Measurements from ENCODE around the gene RAC2.

- TF ChIP-seq USF2 (IDR thresholded peaks at IDR 0.05; ENCODE audit: low read length) = no peak
- TF ChIP-seq MAFK (IDR thresholded peaks at IDR 0.05; ENCODE audit: low read depth, low read length) = no peak
- no peak for TF ChIP-seq NRF1 (IDR thresholded peaks at IDR 0.05; ENCODE audit: low read depth, low read length)
- no peak for TF ChIP-seq EZH2 (IDR thresholded peaks at IDR 0.05; ENCODE audit: low read depth, low read length, severe bottlenecking)
- no peak for TF ChIP-seq MAX (IDR thresholded peaks at IDR 0.05)
- TF ChIP-seq JUND (IDR thresholded peaks at IDR 0.05; ENCODE audit: low read length) = no peak
- TF ChIP-seq JUN (IDR thresholded peaks at IDR 0.05; ENCODE audit: low read depth, low read length) = no peak
- TF ChIP-seq CTCF (IDR thresholded peaks at IDR 0.05; ENCODE audit: control extremely low read depth in 1 of 3, insufficient read depth in 1 of 3, low read depth in 1 of 3, low read length in 3 of 3) = no peak
- TF ChIP-seq RXRA (IDR thresholded peaks at IDR 0.05; ENCODE audit: insufficient read depth, low read depth, low read length) = no peak
Measured at GRCh38 chr22:37255558-37256006, 11.5 kb upstream of the RAC2 start.
